Activated T-helper 2 cell treated with anti-CD3 and anti-CD28 coated beads, Interferon-gamma antibody, Interleukin-2, Interleukin-4, amounts not matched to agents 10 μg/mL and 5 μg/mL and 100 μg/mL, durations not matched to agents 14 hours and 24 hours and 36 hours (primary cell): ENCODE measurements around the gene CCDC68. TPM values are rescaled to one million over a fixed set of nuclear protein-coding genes. Genes with fewer than 3 reads are reported as not detected.

Experiments used
- DNase-seq: peaks from one replicate; pipeline ENCODE4 v3.0.0; 2021; ENCODE audit warnings: low spot score
- H3K27ac Mint-ChIP-seq: one replicate; pipeline ENCODE4 v1.8.0; 2021; ENCODE audit warnings: mixed read lengths
- H3K27me3 Mint-ChIP-seq: one replicate; pipeline ENCODE4 v1.8.0; 2021; ENCODE audit warnings: low read depth, mixed read lengths
- H3K36me3 Mint-ChIP-seq: one replicate; pipeline ENCODE4 v1.8.0; 2021; ENCODE audit warnings: low read depth, mixed read lengths
- H3K4me1 Mint-ChIP-seq: one replicate; pipeline ENCODE4 v1.8.0; 2021; ENCODE audit warnings: low read depth, mixed read lengths
- H3K4me3 Mint-ChIP-seq: one replicate; pipeline ENCODE4 v1.8.0; 2021; ENCODE audit warnings: low read depth, mild to moderate bottlenecking, moderate library complexity, mixed read lengths
- H3K9me3 Mint-ChIP-seq: one replicate; pipeline ENCODE4 v1.8.0; 2021; ENCODE audit warnings: mixed read lengths
- intact Hi-C: fragments of 100-400 bp; cut with micrococcal nuclease; formaldehyde crosslinking; loops from one replicate; pipeline ENCODE4 v1.15.1; 2023
- total RNA-seq: library from RNA; stranded (reverse); gene quantifications from 2 replicates; pipeline ENCODE4 v1.2.3, GENCODE V29; 2022

CCDC68 gene
- total RNA-seq, 1 donor from 2014 or later = not detected

DNA sequence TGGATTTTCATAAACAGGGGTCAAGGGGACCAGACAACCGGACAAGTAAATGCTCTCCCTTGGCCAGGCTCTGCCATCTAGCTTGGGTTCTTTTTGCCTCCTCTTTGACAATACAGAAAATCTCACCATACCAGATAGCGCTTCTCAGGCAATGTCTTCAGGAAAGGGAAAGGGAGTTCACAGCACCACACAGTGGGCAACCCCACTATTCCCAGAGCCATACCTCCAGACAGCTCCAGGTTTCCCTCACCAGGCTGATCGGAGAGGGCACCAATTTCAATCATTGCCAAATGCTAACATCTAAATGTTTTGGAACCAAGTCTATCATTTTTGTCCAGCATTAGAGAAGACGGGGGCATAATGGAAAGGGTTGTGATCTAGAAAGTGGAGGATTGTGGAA, 28.1 kb downstream of the CCDC68 start:
- no peaks in the 10 kb centered on the region for H3K36me3 Mint-ChIP-seq
- intact Hi-C loops = no loop called here
- DNase-seq = no peak
- H3K9me3 Mint-ChIP-seq = no peaks in the 10 kb centered on the region
- peaks cover 20% of the 10 kb centered on the region for H3K27me3 Mint-ChIP-seq
- no peak overlapping the region for H3K4me3 Mint-ChIP-seq
- H3K4me1 Mint-ChIP-seq = no peaks in the 10 kb centered on the region
- H3K27ac Mint-ChIP-seq = no peak overlapping the region

DNA sequence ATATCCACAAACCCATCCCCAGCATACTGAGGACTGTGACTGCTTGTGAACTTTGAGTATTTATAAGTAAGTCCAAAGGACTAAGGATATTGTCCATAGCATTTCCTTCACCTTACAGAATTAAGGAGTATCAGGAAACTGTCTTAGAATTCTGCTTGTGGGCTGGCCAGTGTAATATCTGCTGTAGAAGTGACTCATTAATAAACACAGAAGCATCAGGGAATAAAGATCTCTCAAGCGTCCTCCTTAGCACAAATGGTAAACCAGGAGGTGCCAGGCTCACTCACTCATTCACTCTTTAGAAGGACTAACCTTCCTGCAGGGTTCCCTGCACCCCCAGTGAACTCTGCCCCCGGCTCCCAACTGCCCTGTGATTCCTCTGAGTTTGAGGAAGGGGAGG, 31.0 kb downstream of the CCDC68 start:
- intact Hi-C loops = no loop called here
- H3K27ac Mint-ChIP-seq = no peak overlapping the region
- peaks cover 3% of the 10 kb centered on the region for H3K4me1 Mint-ChIP-seq
- H3K36me3 Mint-ChIP-seq = no peaks in the 10 kb centered on the region
- H3K27me3 Mint-ChIP-seq = peaks cover 8% of the 10 kb centered on the region
- H3K4me3 Mint-ChIP-seq = no peak overlapping the region
- no peak for DNase-seq
- H3K9me3 Mint-ChIP-seq = no peaks in the 10 kb centered on the region

DNA sequence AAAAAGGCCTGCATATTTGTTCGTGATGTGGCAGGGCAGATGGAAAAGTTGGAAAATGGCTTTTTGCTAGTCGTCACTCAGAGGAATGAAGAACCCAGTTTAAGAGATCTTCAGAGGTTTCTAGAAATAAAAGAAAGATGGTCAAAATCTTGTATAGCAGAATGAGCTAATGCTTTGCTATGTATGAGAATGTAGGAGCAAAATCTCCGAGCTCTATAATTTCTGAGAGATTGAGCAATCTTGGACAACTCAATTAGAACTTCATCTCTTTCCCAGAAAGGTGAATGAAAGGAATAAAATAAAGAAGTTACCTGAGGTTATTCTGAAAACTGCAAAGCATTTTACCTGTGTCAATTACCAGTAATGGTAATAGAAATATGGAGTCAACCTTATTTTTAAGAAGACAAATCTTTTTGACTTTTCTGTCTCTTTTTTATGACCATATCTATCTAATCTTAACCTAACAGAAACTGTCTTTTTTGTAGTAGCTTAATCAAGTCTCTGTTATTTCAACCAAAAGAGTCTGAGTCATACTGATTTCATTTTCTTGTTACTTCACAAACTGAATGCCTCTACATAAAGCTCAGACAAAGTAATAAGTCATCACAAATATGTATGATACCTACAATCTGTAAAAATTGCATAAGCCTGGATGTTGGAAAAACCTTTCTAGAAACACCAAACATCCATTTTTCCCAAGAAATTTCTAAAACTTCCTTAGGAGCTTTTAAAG, 32.5 kb downstream of the CCDC68 start:
- H3K27ac Mint-ChIP-seq = no peak overlapping the region
- peaks cover 7% of the 10 kb centered on the region for H3K27me3 Mint-ChIP-seq
- H3K4me1 Mint-ChIP-seq = peaks cover 3% of the 10 kb centered on the region
- no peak for DNase-seq
- no peak overlapping the region for H3K4me3 Mint-ChIP-seq
- no peaks in the 10 kb centered on the region for H3K36me3 Mint-ChIP-seq
- intact Hi-C loops = no loop called here
- no peaks in the 10 kb centered on the region for H3K9me3 Mint-ChIP-seq

DNA sequence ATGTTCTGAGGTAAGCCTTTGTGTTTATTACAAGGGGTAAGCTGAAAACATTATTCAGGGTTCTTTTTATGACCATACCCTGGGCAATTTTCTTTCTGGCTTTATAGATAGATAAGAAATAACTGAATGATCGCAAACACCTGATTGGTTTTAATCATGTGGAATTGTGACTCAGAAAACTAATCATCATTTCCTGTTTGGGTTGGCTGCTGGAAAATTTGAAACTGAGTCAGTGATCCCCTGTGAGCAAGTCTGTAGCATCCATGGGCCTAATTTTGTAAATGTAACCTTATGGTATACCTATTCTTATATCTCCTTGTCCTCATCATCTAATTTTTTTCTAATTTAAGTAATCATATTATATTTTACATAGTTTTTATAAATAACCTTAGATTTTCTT, 34.3 kb downstream of the CCDC68 start:
- H3K4me3 Mint-ChIP-seq = no peak overlapping the region
- H3K36me3 Mint-ChIP-seq = no peaks in the 10 kb centered on the region
- peaks cover 7% of the 10 kb centered on the region for H3K27me3 Mint-ChIP-seq
- intact Hi-C loops = no loop called here
- no peak for DNase-seq
- peaks cover 3% of the 10 kb centered on the region for H3K4me1 Mint-ChIP-seq
- no peak overlapping the region for H3K27ac Mint-ChIP-seq
- H3K9me3 Mint-ChIP-seq = no peaks in the 10 kb centered on the region

DNA sequence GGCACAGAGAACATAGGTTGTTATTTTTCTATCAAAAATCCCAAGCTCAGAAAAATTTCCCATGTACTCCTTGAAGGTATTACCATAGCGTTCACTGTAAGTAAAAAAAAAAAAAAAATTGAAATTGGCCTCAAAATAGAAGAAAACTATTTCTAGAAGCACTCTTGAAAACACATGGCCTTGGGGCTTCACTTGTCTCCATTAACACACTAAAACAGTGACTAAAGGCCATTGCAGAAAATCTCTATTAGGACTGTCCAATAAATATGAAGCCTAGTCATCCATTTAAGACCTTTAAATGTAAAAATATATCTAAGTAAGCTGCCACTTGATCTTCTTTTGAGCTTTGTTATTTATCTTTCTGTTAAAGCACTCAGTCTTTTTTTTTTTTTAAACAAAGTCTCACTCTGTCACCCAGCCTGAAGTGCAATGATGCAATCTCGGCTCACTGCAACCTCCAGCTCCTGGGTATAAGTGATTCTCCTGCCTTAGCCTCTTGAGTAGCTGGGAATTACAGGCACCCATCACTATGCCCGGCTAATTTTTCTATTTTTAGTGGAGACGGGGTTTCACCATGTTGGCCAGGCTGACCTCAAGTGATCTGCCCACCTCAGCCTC, 35.8 kb downstream of the CCDC68 start:
- Mint-ChIP-seq H3K4me1 (peaks cover 3% of the 10 kb centered on the region), H3K9me3 (no peaks in the 10 kb centered on the region), H3K36me3 (no peaks in the 10 kb centered on the region), H3K27ac (no peak overlapping the region), H3K4me3 (no peak overlapping the region), H3K27me3 (peaks cover 6% of the 10 kb centered on the region)
- no peak for DNase-seq
- intact Hi-C loops = no loop called here

DNA sequence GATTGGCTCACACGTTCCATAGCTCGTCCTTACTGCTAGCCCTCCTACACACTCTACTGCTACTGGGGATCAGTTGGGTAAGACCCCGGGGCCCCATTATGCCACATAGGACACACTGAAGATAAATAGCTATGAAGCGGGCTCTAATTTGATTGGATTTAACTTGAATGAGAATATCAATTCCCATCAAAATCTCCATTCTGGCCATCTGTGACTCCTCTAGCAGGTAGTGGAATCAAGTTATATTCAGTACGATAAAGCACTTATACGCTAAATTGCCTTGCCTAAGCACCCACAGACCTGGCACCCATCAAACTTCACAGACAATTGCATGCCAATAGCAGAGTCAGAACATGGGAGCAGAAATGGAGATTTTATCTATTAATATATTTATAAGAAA, 39.8 kb downstream of the CCDC68 start:
- Mint-ChIP-seq H3K4me3 (no peak overlapping the region), H3K36me3 (no peaks in the 10 kb centered on the region), H3K4me1 (no peaks in the 10 kb centered on the region), H3K27me3 (peaks cover 2% of the 10 kb centered on the region), H3K27ac (no peak overlapping the region), H3K9me3 (no peaks in the 10 kb centered on the region)
- intact Hi-C loops = no loop called here
- no peak for DNase-seq

DNA sequence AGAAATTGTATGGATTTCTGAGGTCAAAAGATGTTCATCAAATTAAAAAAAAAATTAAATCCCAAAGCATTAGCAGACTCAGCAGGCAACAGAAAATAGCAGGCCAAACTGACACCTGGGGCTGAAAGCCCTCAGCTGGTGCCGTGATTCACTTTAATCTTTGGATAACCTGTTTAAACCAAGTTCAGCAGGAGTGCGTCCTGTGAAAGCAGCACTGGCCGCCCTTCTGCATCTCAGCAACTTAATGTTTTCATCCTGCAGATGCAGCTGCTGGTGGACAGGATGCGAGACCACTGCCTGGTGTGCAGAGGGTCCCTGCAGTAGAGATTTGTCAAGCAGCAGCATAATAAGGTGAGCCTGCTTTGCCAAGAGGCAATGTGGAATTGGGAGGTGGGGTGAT, 41.2 kb downstream of the CCDC68 start:
- intact Hi-C loops = no loop called here
- Mint-ChIP-seq H3K9me3 (no peaks in the 10 kb centered on the region), H3K36me3 (no peaks in the 10 kb centered on the region), H3K27me3 (peaks cover 2% of the 10 kb centered on the region), H3K4me1 (no peaks in the 10 kb centered on the region), H3K4me3 (no peak overlapping the region), H3K27ac (no peak overlapping the region)
- no peak for DNase-seq

DNA sequence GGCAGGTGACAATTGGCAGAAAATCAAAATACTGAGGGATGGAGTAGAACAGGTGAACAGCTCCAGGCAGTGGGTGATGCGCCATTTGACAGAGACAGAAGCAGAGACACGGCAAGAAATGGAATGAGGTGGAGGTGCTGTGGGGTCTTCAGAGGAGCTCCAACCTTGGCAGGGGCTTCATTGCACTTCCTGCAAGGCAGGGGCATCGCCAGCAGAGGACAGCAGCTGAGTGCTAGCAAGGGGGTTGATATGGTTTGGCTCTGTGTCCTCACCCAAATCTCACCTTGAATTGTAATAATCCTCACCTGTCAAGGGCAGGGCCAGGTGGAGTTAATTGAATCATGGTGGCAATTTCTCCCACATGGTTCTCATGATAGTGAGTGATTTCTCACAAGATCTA, 42.8 kb downstream of the CCDC68 start:
- Mint-ChIP-seq H3K9me3 (no peaks in the 10 kb centered on the region), H3K36me3 (no peaks in the 10 kb centered on the region), H3K27me3 (peaks cover 1% of the 10 kb centered on the region), H3K27ac (no peak overlapping the region), H3K4me1 (no peaks in the 10 kb centered on the region), H3K4me3 (no peak overlapping the region)
- DNase-seq = no peak
- intact Hi-C loops = no loop called here

DNA sequence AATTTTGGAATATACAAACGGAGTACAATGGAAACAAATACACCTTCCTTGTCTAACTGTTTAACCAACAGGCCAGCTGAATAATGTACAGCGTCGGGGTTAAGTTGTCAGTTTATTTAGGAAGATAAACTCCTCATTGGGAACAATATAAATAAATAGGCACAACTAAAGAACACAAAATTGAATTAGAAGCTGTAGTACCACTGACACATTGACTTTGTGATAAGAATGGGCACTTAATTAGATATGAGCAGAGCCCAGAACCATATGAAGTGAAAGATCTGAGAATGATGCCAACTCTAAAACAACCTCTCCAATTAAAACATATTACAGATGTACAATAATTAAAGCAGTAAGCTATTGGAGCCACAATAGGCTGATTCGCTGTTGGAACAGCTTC, 44.4 kb downstream of the CCDC68 start:
- no peak overlapping the region for H3K4me3 Mint-ChIP-seq
- H3K9me3 Mint-ChIP-seq = no peaks in the 10 kb centered on the region
- intact Hi-C loops = no loop called here
- H3K27ac Mint-ChIP-seq = no peak overlapping the region
- peaks cover 1% of the 10 kb centered on the region for H3K27me3 Mint-ChIP-seq
- no peak for DNase-seq
- no peaks in the 10 kb centered on the region for H3K4me1 Mint-ChIP-seq
- no peaks in the 10 kb centered on the region for H3K36me3 Mint-ChIP-seq

DNA sequence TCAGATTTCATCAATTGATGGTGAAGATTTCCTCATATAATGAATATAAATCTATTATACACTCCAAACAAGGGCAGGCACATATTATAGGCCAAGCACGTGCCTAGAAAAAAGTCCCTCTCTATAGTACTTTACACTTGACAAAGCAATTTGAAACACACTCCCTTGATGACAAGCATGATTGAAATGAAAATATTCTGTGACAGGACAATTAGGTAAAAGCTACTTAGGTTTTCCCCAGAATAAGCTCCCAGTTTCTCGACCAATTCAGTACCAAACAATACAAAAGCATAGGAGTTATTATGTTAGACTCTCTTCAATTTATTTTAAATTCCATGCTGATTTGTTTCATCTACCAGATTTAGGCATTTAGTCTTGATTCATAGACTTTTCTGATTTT, 47.7 kb downstream of the CCDC68 start:
- DNase-seq = no peak
- Mint-ChIP-seq H3K9me3 (no peaks in the 10 kb centered on the region), H3K27ac (no peak overlapping the region), H3K4me1 (no peaks in the 10 kb centered on the region), H3K36me3 (no peaks in the 10 kb centered on the region), H3K4me3 (no peak overlapping the region), H3K27me3 (peaks cover 14% of the 10 kb centered on the region)
- intact Hi-C loops = no loop called here

DNA sequence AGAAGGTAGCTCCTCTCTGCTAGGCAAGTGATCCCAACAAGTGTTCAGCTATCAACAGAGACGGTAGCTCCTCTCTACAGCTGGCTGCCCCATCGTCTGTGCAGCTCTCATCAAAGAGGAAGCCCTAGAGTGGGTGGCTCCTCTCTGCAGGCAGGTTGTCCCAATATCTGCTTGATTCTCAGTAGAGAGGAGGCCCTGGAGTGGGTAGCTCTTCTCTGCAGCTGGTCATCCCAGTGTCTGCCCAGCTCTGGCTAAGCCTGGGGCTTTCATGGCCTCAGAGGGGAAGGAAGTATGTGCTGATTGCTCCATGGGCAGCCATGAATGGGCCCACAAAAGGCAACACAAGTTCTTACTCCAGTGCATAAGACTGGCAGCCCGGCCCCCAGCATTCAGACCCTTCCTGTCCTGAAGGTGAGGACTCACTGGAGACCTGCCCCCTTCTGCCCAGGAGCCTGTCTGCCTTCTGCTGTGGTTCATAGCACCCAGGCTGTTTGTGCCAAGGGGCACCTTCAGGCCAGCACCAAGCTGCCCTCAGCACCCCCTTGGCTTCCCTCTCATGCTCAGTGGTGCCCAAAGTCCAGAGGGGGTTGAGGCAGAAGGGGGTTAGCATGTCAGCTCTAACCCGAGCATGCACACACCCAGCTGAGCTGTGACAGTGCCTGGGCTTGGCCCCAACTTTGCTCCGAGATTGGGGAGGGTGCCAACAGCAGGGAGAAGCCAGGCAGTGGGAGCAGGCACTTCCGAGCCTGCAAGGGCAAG, 48.9 kb downstream of the CCDC68 start:
- no peak for DNase-seq
- Mint-ChIP-seq H3K9me3 (no peaks in the 10 kb centered on the region), H3K36me3 (no peaks in the 10 kb centered on the region), H3K27ac (no peak overlapping the region), H3K4me1 (no peaks in the 10 kb centered on the region), H3K27me3 (peaks cover 17% of the 10 kb centered on the region), H3K4me3 (no peak overlapping the region)
- intact Hi-C loops = no loop called here

DNA sequence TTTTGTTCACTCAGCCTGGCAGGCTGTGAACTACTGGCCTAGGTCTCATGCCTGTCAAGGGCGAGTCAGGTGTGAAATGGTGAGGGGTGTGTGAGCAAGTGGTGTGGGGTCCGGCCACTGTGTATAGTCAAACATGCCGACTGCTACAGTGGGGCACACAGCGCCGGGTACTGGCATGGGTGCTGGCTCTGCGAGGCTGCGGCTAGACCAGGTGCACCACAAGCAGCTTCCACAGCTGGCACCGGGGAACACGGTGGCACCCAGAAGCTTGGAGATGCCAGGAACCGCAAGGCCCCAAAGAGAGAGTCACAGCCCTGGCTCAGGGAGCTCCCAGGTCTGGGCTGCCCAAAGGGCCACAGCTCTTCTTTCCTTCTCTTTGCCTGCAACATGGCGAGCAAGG, 49.7 kb downstream of the CCDC68 start:
- Mint-ChIP-seq H3K4me3 (no peak overlapping the region), H3K4me1 (no peaks in the 10 kb centered on the region), H3K9me3 (no peaks in the 10 kb centered on the region), H3K27me3 (peaks cover 19% of the 10 kb centered on the region), H3K27ac (no peak overlapping the region), H3K36me3 (no peaks in the 10 kb centered on the region)
- DNase-seq = no peak
- intact Hi-C loops = no loop called here
